ENCODE results near the gene DENND2A.
"Not testable (repeated sequence)": the region's sequence is repeated elsewhere in the genome, so short reads cannot be mapped to it uniquely, and the experiment has no call there.

DENND2A gene

GRCh38 chr7:140506788-140507464 lies 133.7 kb downstream of the DENND2A start:
- H3K27me3 ChIP-seq (ENCODE audit: insufficient read depth, poor library complexity, severe bottlenecking), result no peaks in the 10 kb centered on the region
- no peak for TF ChIP-seq POLR2AphosphoS5 (IDR thresholded peaks at IDR 0.05; ENCODE audit: low read depth)
- TF ChIP-seq GABPA (IDR thresholded peaks at IDR 0.05; ENCODE audit: low read depth), result no peak
- no peak for TF ChIP-seq CTCF (IDR thresholded peaks at IDR 0.05; ENCODE audit: insufficient read depth, low read length)
- no peak for TF ChIP-seq SPI1 (IDR thresholded peaks at IDR 0.05; ENCODE audit: borderline replicate concordance, low read depth)
- TF ChIP-seq REST (IDR thresholded peaks at IDR 0.05; ENCODE audit: insufficient replicate concordance, low read depth), result no peak
- H3K27ac ChIP-seq (replicated peaks), result no peak overlapping the region
- DNase-seq (ENCODE audit: low read depth in 1 of 2, low spot score in 1 of 2), result no peak
- H3K4me3 ChIP-seq (replicated peaks; ENCODE audit: insufficient read depth, low read length), result no peak overlapping the region

- no peak for DNase-seq (ENCODE audit: low read depth in 1 of 2, low spot score in 1 of 2)
- H3K27me3 ChIP-seq (ENCODE audit: insufficient read depth, poor library complexity, severe bottlenecking), result no peaks in the 10 kb centered on the region
- TF ChIP-seq REST (IDR thresholded peaks at IDR 0.05; ENCODE audit: insufficient replicate concordance, low read depth) (no peak), POLR2AphosphoS5 (IDR thresholded peaks at IDR 0.05; ENCODE audit: low read depth) (no peak), GABPA (IDR thresholded peaks at IDR 0.05; ENCODE audit: low read depth) (no peak), CTCF (IDR thresholded peaks at IDR 0.05; ENCODE audit: insufficient read depth, low read length) (no peak), SPI1 (IDR thresholded peaks at IDR 0.05; ENCODE audit: borderline replicate concordance, low read depth) (no peak)
Observed at GRCh38 chr7:140501966-140502365, 138.6 kb downstream of the DENND2A start.

GRCh38 chr7:140497807-140498206 lies 142.8 kb downstream of the DENND2A start:
- not testable (repeated sequence) for H3K4me3 ChIP-seq (replicated peaks; ENCODE audit: insufficient read depth, low read length); H3K27me3 ChIP-seq (ENCODE audit: insufficient read depth, poor library complexity, severe bottlenecking); DNase-seq (ENCODE audit: low read depth in 1 of 2, low spot score in 1 of 2); H3K27ac ChIP-seq (replicated peaks)

More at GRCh38 chr7:140501966-140502365, 138.6 kb downstream of the DENND2A start:
- H3K4me3 ChIP-seq (replicated peaks; ENCODE audit: insufficient read depth, low read length), result no peak overlapping the region
- H3K27ac ChIP-seq (replicated peaks), result no peak overlapping the region

GRCh38 chr7:140497241-140497769 lies 143.3 kb downstream of the DENND2A start:
- H3K4me3 ChIP-seq (replicated peaks; ENCODE audit: insufficient read depth, low read length), result no peak overlapping the region
- TF ChIP-seq GABPA (IDR thresholded peaks at IDR 0.05; ENCODE audit: low read depth) (no peak), REST (IDR thresholded peaks at IDR 0.05; ENCODE audit: insufficient replicate concordance, low read depth) (no peak), SPI1 (IDR thresholded peaks at IDR 0.05; ENCODE audit: borderline replicate concordance, low read depth) (no peak), POLR2AphosphoS5 (IDR thresholded peaks at IDR 0.05; ENCODE audit: low read depth) (no peak), CTCF (IDR thresholded peaks at IDR 0.05; ENCODE audit: insufficient read depth, low read length) (no peak)
- no peak overlapping the region for H3K27ac ChIP-seq (replicated peaks)
- no peaks in the 10 kb centered on the region for H3K27me3 ChIP-seq (ENCODE audit: insufficient read depth, poor library complexity, severe bottlenecking)
- DNase-seq (ENCODE audit: low read depth in 1 of 2, low spot score in 1 of 2), result no peak

Measured in HL-60 (cell line).